ENCODE measurements around the gene SLC25A1. TPM values are rescaled to one million over a fixed set of nuclear protein-coding genes. Genes with fewer than 3 reads are reported as not detected.

The SLC25A1 gene
- total and polyA plus RNA-seq, 2 donors (not counting 1 experiment from before 2014, with no cell fraction given), result 41.3 to 47.7 TPM

GRCh38 chr22:19226428-19226827 lies 47.9 kb upstream of the SLC25A1 start:
- Histone ChIP-seq H3K9me3 (ENCODE audit: control extremely low read depth in 1 of 3, control insufficient read depth in 2 of 3, insufficient read depth in 1 of 3, low read length in 2 of 3) (no peaks in the 10 kb centered on the region), H3K79me2 (ENCODE audit: control insufficient read depth, insufficient read depth, low read length) (no peaks in the 10 kb centered on the region), H4K20me1 (ENCODE audit: control insufficient read depth, insufficient read depth, low read length, poor library complexity, severe bottlenecking) (no peaks in the 10 kb centered on the region), H3K9ac (ENCODE audit: low read length) (no peak overlapping the region), H2AFZ (ENCODE audit: insufficient read depth, low read depth, low read length, poor library complexity, severe bottlenecking) (no peak overlapping the region), H3K36me3 (replicated peaks in 1 of 2; ENCODE audit: control extremely low read depth in 1 of 2, control insufficient read depth in 1 of 2, extremely low read depth in 1 of 2, insufficient read depth in 2 of 2, low read length in 1 of 2) (no peaks in the 10 kb centered on the region), H3K4me3 (ENCODE audit: control extremely low read depth in 1 of 5, extremely low read depth in 1 of 5, insufficient read depth in 1 of 5, low read depth in 2 of 5, low read length in 4 of 5) (no peak overlapping the region), H3K4me2 (replicated peaks; ENCODE audit: low read depth, low read length, poor library complexity, severe bottlenecking) (no peak overlapping the region), H3K4me1 (ENCODE audit: control insufficient read depth in 2 of 2, insufficient read depth in 2 of 2, low read length in 2 of 2) (no peaks in the 10 kb centered on the region), H3K27me3 (replicated peaks in 1 of 4; ENCODE audit: control extremely low read depth in 1 of 4, control insufficient read depth in 3 of 4, insufficient read depth in 4 of 4, low read length in 3 of 4) (no peaks in the 10 kb centered on the region), H3K27ac (ENCODE audit: low read length in 2 of 2) (no peak overlapping the region)
- no peak for ATAC-seq (ENCODE audit: low read depth)
- Mint-ChIP-seq H3K9me3 (ENCODE audit: insufficient read depth) (no peaks in the 10 kb centered on the region), H3K27ac (no peak overlapping the region), H3K27me3 (peaks cover 3% of the 10 kb centered on the region), H3K4me1 (no peaks in the 10 kb centered on the region), H3K4me3 (no peak overlapping the region)
- DNase-seq, result no peak
- CTCF ChIA-PET, result no interaction called here
- intact Hi-C loops (cut with micrococcal nuclease), result no loop called here
- TF ChIP-seq CTCF (IDR thresholded peaks at IDR 0.05) (no peak), EZH2 (IDR thresholded peaks at IDR 0.05; ENCODE audit: borderline replicate concordance, insufficient read depth, low read depth, low read length, poor library complexity, severe bottlenecking) (no peak)
- POLR2A ChIA-PET, result no interaction called here

- ChIA-PET POLR2A (no interaction called here), CTCF (no interaction called here)
- H3K36me3 ChIP-seq (replicated peaks in 1 of 2; ENCODE audit: control extremely low read depth in 1 of 2, control insufficient read depth in 1 of 2, extremely low read depth in 1 of 2, insufficient read depth in 2 of 2, low read length in 1 of 2), result no peaks in the 10 kb centered on the region
- no peaks in the 10 kb centered on the region for H3K27me3 ChIP-seq (replicated peaks in 1 of 4; ENCODE audit: control extremely low read depth in 1 of 4, control insufficient read depth in 3 of 4, insufficient read depth in 4 of 4, low read length in 3 of 4)
- TF ChIP-seq CTCF (IDR thresholded peaks at IDR 0.05), result no peak
- no peak for TF ChIP-seq EZH2 (IDR thresholded peaks at IDR 0.05; ENCODE audit: borderline replicate concordance, insufficient read depth, low read depth, low read length, poor library complexity, severe bottlenecking)
- H3K4me3 ChIP-seq (ENCODE audit: control extremely low read depth in 1 of 5, extremely low read depth in 1 of 5, insufficient read depth in 1 of 5, low read depth in 2 of 5, low read length in 4 of 5), result no peak overlapping the region
- H3K27me3 Mint-ChIP-seq, result peaks cover 3% of the 10 kb centered on the region
- H3K4me2 ChIP-seq (replicated peaks; ENCODE audit: low read depth, low read length, poor library complexity, severe bottlenecking), result no peak overlapping the region
- H3K4me3 Mint-ChIP-seq, result no peak overlapping the region
- no peaks in the 10 kb centered on the region for H3K9me3 Mint-ChIP-seq (ENCODE audit: insufficient read depth)
- H3K9ac ChIP-seq (ENCODE audit: low read length), result no peak overlapping the region
- H3K4me1 Mint-ChIP-seq, result no peaks in the 10 kb centered on the region
- ATAC-seq (ENCODE audit: low read depth), result no peak
- 100% methylated on average over 1 of the region's 3 CpGs for WGBS (ENCODE audit: insufficient coverage)
- no peak overlapping the region for H3K27ac Mint-ChIP-seq
- no peaks in the 10 kb centered on the region for H3K79me2 ChIP-seq (ENCODE audit: control insufficient read depth, insufficient read depth, low read length)
- H3K4me1 ChIP-seq (ENCODE audit: control insufficient read depth in 2 of 2, insufficient read depth in 2 of 2, low read length in 2 of 2), result no peaks in the 10 kb centered on the region
- no peak overlapping the region for H3K27ac ChIP-seq (ENCODE audit: low read length in 2 of 2)
- H4K20me1 ChIP-seq (ENCODE audit: control insufficient read depth, insufficient read depth, low read length, poor library complexity, severe bottlenecking), result no peaks in the 10 kb centered on the region
- H2AFZ ChIP-seq (ENCODE audit: insufficient read depth, low read depth, low read length, poor library complexity, severe bottlenecking), result no peak overlapping the region
- no peaks in the 10 kb centered on the region for H3K9me3 ChIP-seq (ENCODE audit: control extremely low read depth in 1 of 3, control insufficient read depth in 2 of 3, insufficient read depth in 1 of 3, low read length in 2 of 3)
- no peak for DNase-seq
- intact Hi-C loops (cut with micrococcal nuclease), result no loop called here
Measured at GRCh38 chr22:19225560-19225959, 47.0 kb upstream of the SLC25A1 start.
